Keratinocyte (primary cell): ENCODE results near the gene PLEKHA6. TPM values are rescaled to one million over a fixed set of nuclear protein-coding genes. Genes with fewer than 3 reads are reported as not detected.

Source experiments
- DNase-seq: peaks from one replicate; pipeline ENCODE4 v3.0.0-alpha.2; 2011; ENCODE audit warnings: low read depth, missing footprints, low spot score
- FAIRE-seq: peaks from 2 replicates; lab custom pipeline; 2011; peaks lifted over from hg19 to GRCh38; lab: Jason Lieb, UNC
- H2AFZ ChIP-seq: 2 replicates; pipeline ENCODE4 v1.6.0; 2012; ENCODE audit warnings: low read length, control low read depth, inconsistent platforms; ENCODE audit not compliant: control insufficient read depth
- H3K27ac ChIP-seq: 2 replicates; pipeline ENCODE4 v1.5.1; 2011; ENCODE audit warnings: low read length; ENCODE audit not compliant: control insufficient read depth, insufficient read depth
- H3K27me3 ChIP-seq: 3 replicates; pipeline ENCODE4 v1.6.0; 2011; ENCODE audit warnings: low read length; ENCODE audit not compliant: control insufficient read depth, insufficient read depth; ENCODE audit errors: extremely low read depth
- H3K36me3 ChIP-seq, 2 experiments: 2 replicates in 1 of 2; 3 replicates in 1 of 2; pipeline ENCODE4 v1.5.1; 2011; ENCODE audit warnings: low read length in 2 of 2, mild to moderate bottlenecking in 1 of 2; ENCODE audit not compliant: control insufficient read depth in 2 of 2, insufficient read depth in 2 of 2; ENCODE audit errors: extremely low read depth in 1 of 2
- H3K4me1 ChIP-seq: 3 replicates; pipeline ENCODE4 v1.5.1; 2011; ENCODE audit warnings: low read length; ENCODE audit not compliant: control insufficient read depth, insufficient read depth; ENCODE audit errors: extremely low read depth
- H3K4me2 ChIP-seq: 3 replicates; pipeline ENCODE4 v1.6.0; 2011; ENCODE audit warnings: low read depth, low read length; ENCODE audit not compliant: control insufficient read depth, insufficient read depth; ENCODE audit errors: extremely low read depth
- H3K4me3 ChIP-seq, 3 experiments: fragments of 200-600 bp in 1 of 3; sonication (generic) in 1 of 3; 2 replicates in 2 of 3; 3 replicates in 1 of 3; pipeline ENCODE4 v1.5.1; 2011 to 2016; ENCODE audit warnings: low read length in 3 of 3, mild to moderate bottlenecking in 3 of 3, control low read depth in 2 of 3, inconsistent platforms in 1 of 3, low read depth in 1 of 3, mixed read lengths in 1 of 3, mixed run types in 1 of 3, moderate library complexity in 1 of 3; ENCODE audit not compliant: control insufficient read depth in 2 of 3, insufficient read depth in 2 of 3; ENCODE audit errors: extremely low read depth in 1 of 3
- H3K79me2 ChIP-seq: 2 replicates; pipeline ENCODE4 v1.6.0; 2012; ENCODE audit warnings: low read length; ENCODE audit not compliant: control insufficient read depth, insufficient read depth
- H3K9ac ChIP-seq: 3 replicates; pipeline ENCODE4 v1.6.0; 2011; ENCODE audit warnings: low read length; ENCODE audit not compliant: control insufficient read depth, insufficient read depth; ENCODE audit errors: extremely low read depth
- H3K9me1 ChIP-seq: 3 replicates; pipeline ENCODE4 v1.6.0; 2011; ENCODE audit warnings: low read length; ENCODE audit not compliant: control insufficient read depth, insufficient read depth; ENCODE audit errors: extremely low read depth
- H3K9me3 ChIP-seq: 2 replicates; pipeline ENCODE4 v1.5.1; 2012; ENCODE audit warnings: low read depth, low read length; ENCODE audit not compliant: control insufficient read depth
- H4K20me1 ChIP-seq: 3 replicates; pipeline ENCODE4 v1.6.0; 2011; ENCODE audit warnings: low read length; ENCODE audit not compliant: control insufficient read depth, insufficient read depth; ENCODE audit errors: extremely low read depth
- EZH2 ChIP-seq: IDR thresholded peaks from one replicate; pipeline ENCODE4 v1.6.1; 2012; ENCODE audit warnings: inconsistent platforms, mild to moderate bottlenecking, low read length, moderate library complexity
- dilution Hi-C: fragments of 300-500 bp; cut with MboI; formaldehyde crosslinking; loops from one replicate; pipeline ENCODE4 v1.7.0; 2020; ENCODE audit warnings: low sequenced_read_pairs; ENCODE audit not compliant: extremely low pct_ligation_motif_present
- polyA plus RNA-seq, 5 experiments: library from polyadenylated mRNA; depleted of rRNA in 3 of 5; stranded (reverse) in 3 of 5; stranded (forward) in 1 of 5; unstranded in 1 of 5; fragments of >200 nt; gene quantifications; 1 replicate in 1 of 5; 2 replicates in 3 of 5; 3 replicates in 1 of 5; pipeline versions ENCODE4 v1.2.1 to v1.2.3, GENCODE V29; 2011 to 2012; ENCODE audit warnings: missing spikeins in 2 of 5, low read depth in 1 of 5, low replicate concordance in 1 of 5
- TF ChIP-seq, protein P1 (sequence below), 3 experiments: IDR thresholded peaks in 1 of 3; conservative IDR thresholded peaks in 1 of 3; optimal IDR thresholded peaks in 1 of 3; 2 replicates in 2 of 3; 3 replicates in 1 of 3; pipeline versions ENCODE3 to v1.5.1; 2011; ENCODE audit warnings: low read length in 3 of 3, mild to moderate bottlenecking in 3 of 3, moderate library complexity in 2 of 3, control low read depth in 1 of 3, inconsistent platforms in 1 of 3; ENCODE audit not compliant: insufficient read depth in 2 of 3; ENCODE audit errors: extremely low read depth in 1 of 3

PLEKHA6 gene
- polyA plus RNA-seq, 1 donor (not counting 4 experiments of a cell fraction or from before 2014, with no cell fraction given), result 1.5 TPM

DNA sequence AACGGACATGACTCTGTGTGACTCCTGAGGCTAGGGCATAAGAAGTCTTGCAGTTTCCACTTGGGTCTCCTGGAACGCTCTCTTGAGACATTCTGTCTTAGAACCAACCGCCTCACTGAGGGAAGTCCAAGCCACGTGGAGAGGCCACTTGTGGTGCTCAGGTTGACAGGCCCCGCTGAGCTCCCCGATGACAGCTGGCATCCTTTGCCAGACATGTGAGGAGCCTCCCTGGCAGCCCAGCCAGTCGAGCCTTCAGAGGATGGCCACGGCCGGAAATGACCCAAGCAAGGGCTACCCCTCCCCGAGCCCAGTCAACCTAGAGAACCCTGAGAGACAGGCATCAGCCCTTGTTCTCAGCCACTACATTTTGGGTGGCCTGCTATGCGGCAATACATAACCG is 20.7 kb downstream of the PLEKHA6 start:
- Histone ChIP-seq H3K9ac (no peak overlapping the region), H3K9me3 (no peaks in the 10 kb centered on the region), H3K27ac (no peak overlapping the region), H3K4me2 (no peak overlapping the region), H3K27me3 (peaks cover 13% of the 10 kb centered on the region), H4K20me1 (no peaks in the 10 kb centered on the region), H3K79me2 (no peaks in the 10 kb centered on the region), H2AFZ (no peak overlapping the region), H3K9me1 (no peaks in the 10 kb centered on the region), H3K36me3 (no peaks in the 10 kb centered on the region), H3K4me1 (no peaks in the 10 kb centered on the region), H3K4me3 (no peak overlapping the region)
- no peak for TF ChIP-seq EZH2
- TF ChIP-seq, protein P1, sequence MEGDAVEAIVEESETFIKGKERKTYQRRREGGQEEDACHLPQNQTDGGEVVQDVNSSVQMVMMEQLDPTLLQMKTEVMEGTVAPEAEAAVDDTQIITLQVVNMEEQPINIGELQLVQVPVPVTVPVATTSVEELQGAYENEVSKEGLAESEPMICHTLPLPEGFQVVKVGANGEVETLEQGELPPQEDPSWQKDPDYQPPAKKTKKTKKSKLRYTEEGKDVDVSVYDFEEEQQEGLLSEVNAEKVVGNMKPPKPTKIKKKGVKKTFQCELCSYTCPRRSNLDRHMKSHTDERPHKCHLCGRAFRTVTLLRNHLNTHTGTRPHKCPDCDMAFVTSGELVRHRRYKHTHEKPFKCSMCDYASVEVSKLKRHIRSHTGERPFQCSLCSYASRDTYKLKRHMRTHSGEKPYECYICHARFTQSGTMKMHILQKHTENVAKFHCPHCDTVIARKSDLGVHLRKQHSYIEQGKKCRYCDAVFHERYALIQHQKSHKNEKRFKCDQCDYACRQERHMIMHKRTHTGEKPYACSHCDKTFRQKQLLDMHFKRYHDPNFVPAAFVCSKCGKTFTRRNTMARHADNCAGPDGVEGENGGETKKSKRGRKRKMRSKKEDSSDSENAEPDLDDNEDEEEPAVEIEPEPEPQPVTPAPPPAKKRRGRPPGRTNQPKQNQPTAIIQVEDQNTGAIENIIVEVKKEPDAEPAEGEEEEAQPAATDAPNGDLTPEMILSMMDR (optimal IDR thresholded peaks at IDR 0.05 in 1 of 3, IDR thresholded peaks at IDR 0.05 in 1 of 3, conservative IDR thresholded peaks at IDR 0.05 in 1 of 3; ENCODE audit: extremely low read depth in 1 of 3, insufficient read depth in 2 of 3, low read length in 3 of 3), result no peak
- DNase-seq (no peak), FAIRE-seq (no peak)
- dilution Hi-C loops, result no loop called here

DNA sequence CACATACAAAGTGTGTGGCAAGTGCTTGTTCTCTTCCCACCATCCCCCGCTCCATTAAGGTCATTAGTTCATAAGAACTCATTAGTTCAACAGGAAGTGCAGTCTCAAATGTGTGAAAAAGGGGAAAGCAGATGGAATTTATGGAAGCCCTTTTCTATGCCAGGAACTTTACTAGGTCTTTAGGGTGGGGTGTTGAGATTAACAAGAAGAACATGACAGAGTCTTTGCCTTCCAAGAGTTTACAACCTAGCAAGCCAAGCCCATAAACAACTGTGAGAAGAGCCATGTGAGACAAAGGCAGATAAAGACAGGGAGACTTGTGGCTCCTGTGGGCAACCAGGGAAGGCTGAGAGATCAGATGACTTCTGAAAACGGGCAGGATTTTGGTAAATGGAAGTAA is 21.4 kb downstream of the PLEKHA6 start:
- H3K79me2 ChIP-seq, result no peaks in the 10 kb centered on the region
- H3K9me3 ChIP-seq, result no peaks in the 10 kb centered on the region
- dilution Hi-C loops, result no loop called here
- H3K36me3 ChIP-seq, result no peaks in the 10 kb centered on the region
- TF ChIP-seq, protein P1 (optimal IDR thresholded peaks at IDR 0.05 in 1 of 3, IDR thresholded peaks at IDR 0.05 in 1 of 3, conservative IDR thresholded peaks at IDR 0.05 in 1 of 3; ENCODE audit: extremely low read depth in 1 of 3, insufficient read depth in 2 of 3, low read length in 3 of 3), result no peak
- TF ChIP-seq EZH2, result no peak
- no peak overlapping the region for H3K27ac ChIP-seq
- H4K20me1 ChIP-seq, result no peaks in the 10 kb centered on the region
- H3K9ac ChIP-seq, result no peak overlapping the region
- H2AFZ ChIP-seq, result no peak overlapping the region
- no peaks in the 10 kb centered on the region for H3K4me1 ChIP-seq
- no peak overlapping the region for H3K4me2 ChIP-seq
- peaks cover 13% of the 10 kb centered on the region for H3K27me3 ChIP-seq
- no peaks in the 10 kb centered on the region for H3K9me1 ChIP-seq
- H3K4me3 ChIP-seq, result no peak overlapping the region
- FAIRE-seq, result no peak
- DNase-seq, result no peak
